ENCODE measurements around the gene BPGM. TPM values are rescaled to one million over a fixed set of nuclear protein-coding genes. Genes with fewer than 3 reads are reported as not detected.

The BPGM gene
- total and polyA plus RNA-seq, 2 donors (not counting 1 experiment from before 2014, with no cell fraction given), result 7.0 to 9.7 TPM

DNA sequence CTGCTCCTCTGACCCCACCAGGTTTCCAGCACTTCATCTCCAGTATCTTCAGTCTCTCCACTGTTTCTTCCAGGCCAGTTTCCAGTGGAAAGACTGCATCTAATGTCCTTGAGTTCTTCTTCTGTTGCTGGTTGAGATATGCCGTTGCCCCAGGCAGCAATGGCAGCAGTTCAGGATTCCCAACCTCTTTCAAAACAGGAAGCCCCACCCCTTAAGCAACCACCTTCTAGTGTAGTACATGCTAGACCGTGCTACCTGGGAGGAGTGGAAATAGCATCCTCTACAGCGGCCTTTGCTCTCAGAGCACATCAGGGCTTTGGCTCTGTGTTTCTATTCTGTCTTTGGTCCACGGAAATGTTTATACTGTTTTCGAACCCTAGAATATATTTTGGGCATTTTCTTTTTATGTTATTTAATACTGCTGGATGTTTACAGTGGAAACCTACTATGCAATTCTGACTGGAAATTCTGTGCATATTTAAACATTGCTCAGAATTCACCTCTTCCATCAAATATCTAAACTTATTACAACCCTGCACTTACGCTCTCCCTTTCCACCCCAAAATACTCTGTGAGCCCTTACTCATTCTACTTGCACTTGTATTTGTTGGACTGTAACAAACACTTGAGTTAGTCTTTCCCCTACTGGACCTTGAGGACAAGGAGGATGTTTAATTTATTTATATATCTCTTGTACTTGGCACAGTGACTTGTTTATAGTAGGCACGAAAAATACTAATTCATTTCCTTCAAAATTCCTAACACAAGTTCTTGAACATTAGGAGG, 8.5 kb upstream of the BPGM start:
- CTCF ChIA-PET, result interaction anchor here (1.1 to 1.6 kb wide), 2 partner anchors 63 to 65 kb away, joined by 4 to 5 read pairs; no protein-coding TSS in a partner anchor
- H3K27ac Mint-ChIP-seq, result no peak overlapping the region

DNA sequence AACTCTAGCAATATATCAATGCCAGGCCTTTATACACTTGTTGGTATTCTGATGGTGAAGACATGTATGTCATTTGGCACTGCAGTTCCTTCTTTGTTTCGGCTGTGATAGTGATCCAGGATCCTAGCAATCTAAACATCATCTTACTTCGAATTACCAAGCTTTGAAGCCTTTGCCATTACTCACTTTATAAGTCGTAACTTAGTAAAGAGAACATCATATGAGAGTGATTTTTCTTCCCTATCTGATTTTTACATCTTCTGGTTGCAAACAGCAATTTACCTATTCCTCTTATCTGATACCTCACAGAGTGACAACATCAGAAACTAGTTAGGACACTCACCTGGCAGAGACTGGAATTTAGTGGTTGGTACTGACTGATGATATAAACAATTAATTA, 7.6 kb upstream of the BPGM start:
- ChIA-PET CTCF (interaction anchor here (0.8 kb wide), 1 partner anchor 549 kb away, joined by 3 read pairs; no protein-coding TSS in a partner anchor), POLR2A (no interaction called here)
- Histone ChIP-seq H3K36me3 (replicated peaks in 1 of 2; ENCODE audit: control extremely low read depth in 1 of 2, control insufficient read depth in 1 of 2, extremely low read depth in 1 of 2, insufficient read depth in 2 of 2, low read length in 1 of 2) (no peaks in the 10 kb centered on the region), H3K4me3 (ENCODE audit: control extremely low read depth in 1 of 5, extremely low read depth in 1 of 5, insufficient read depth in 1 of 5, low read depth in 2 of 5, low read length in 4 of 5) (no peak overlapping the region), H3K9ac (ENCODE audit: low read length) (no peak overlapping the region), H3K4me2 (replicated peaks; ENCODE audit: low read depth, low read length, poor library complexity, severe bottlenecking) (no peak overlapping the region), H3K79me2 (ENCODE audit: control insufficient read depth, insufficient read depth, low read length) (no peaks in the 10 kb centered on the region), H4K20me1 (ENCODE audit: control insufficient read depth, insufficient read depth, low read length, poor library complexity, severe bottlenecking) (no peaks in the 10 kb centered on the region), H3K27me3 (replicated peaks in 1 of 4; ENCODE audit: control extremely low read depth in 1 of 4, control insufficient read depth in 3 of 4, insufficient read depth in 4 of 4, low read length in 3 of 4) (peaks cover 0 to 3% (median 0%) of the 10 kb centered on the region in 4 experiments), H2AFZ (ENCODE audit: insufficient read depth, low read depth, low read length, poor library complexity, severe bottlenecking) (no peak overlapping the region), H3K4me1 (ENCODE audit: control insufficient read depth in 2 of 2, insufficient read depth in 2 of 2, low read length in 2 of 2) (peaks cover 0 to 3% of the 10 kb centered on the region in 2 donors), H3K27ac (ENCODE audit: low read length in 2 of 2) (no peak overlapping the region), H3K9me3 (ENCODE audit: control extremely low read depth in 1 of 3, control insufficient read depth in 2 of 3, insufficient read depth in 1 of 3, low read length in 2 of 3) (no peaks in the 10 kb centered on the region)
- ATAC-seq (ENCODE audit: low read depth) (no peak), DNase-seq (no peak)
- WGBS (ENCODE audit: insufficient coverage), result no CpG with 5 or more reads among the region's 3 CpGs
- no peak for TF ChIP-seq EZH2 (IDR thresholded peaks at IDR 0.05; ENCODE audit: borderline replicate concordance, insufficient read depth, low read depth, low read length, poor library complexity, severe bottlenecking)
- TF ChIP-seq, protein P1, sequence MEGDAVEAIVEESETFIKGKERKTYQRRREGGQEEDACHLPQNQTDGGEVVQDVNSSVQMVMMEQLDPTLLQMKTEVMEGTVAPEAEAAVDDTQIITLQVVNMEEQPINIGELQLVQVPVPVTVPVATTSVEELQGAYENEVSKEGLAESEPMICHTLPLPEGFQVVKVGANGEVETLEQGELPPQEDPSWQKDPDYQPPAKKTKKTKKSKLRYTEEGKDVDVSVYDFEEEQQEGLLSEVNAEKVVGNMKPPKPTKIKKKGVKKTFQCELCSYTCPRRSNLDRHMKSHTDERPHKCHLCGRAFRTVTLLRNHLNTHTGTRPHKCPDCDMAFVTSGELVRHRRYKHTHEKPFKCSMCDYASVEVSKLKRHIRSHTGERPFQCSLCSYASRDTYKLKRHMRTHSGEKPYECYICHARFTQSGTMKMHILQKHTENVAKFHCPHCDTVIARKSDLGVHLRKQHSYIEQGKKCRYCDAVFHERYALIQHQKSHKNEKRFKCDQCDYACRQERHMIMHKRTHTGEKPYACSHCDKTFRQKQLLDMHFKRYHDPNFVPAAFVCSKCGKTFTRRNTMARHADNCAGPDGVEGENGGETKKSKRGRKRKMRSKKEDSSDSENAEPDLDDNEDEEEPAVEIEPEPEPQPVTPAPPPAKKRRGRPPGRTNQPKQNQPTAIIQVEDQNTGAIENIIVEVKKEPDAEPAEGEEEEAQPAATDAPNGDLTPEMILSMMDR (IDR thresholded peaks at IDR 0.05), result no peak
- peaks cover 10% of the 10 kb centered on the region for H3K4me1 Mint-ChIP-seq
- H3K27me3 Mint-ChIP-seq, result no peaks in the 10 kb centered on the region
- no peak overlapping the region for H3K4me3 Mint-ChIP-seq
- intact Hi-C loops (cut with micrococcal nuclease), result no loop called here
- H3K27ac Mint-ChIP-seq, result no peak overlapping the region
- no peaks in the 10 kb centered on the region for H3K9me3 Mint-ChIP-seq (ENCODE audit: insufficient read depth)

More for the DNA sequence above, 8.5 kb upstream of the BPGM start:
- POLR2A ChIA-PET, result no interaction called here
- Histone ChIP-seq H3K4me1 (ENCODE audit: control insufficient read depth in 2 of 2, insufficient read depth in 2 of 2, low read length in 2 of 2) (peaks cover 0 to 3% of the 10 kb centered on the region in 2 donors), H3K36me3 (replicated peaks in 1 of 2; ENCODE audit: control extremely low read depth in 1 of 2, control insufficient read depth in 1 of 2, extremely low read depth in 1 of 2, insufficient read depth in 2 of 2, low read length in 1 of 2) (no peaks in the 10 kb centered on the region), H3K27me3 (replicated peaks in 1 of 4; ENCODE audit: control extremely low read depth in 1 of 4, control insufficient read depth in 3 of 4, insufficient read depth in 4 of 4, low read length in 3 of 4) (peaks cover 0 to 3% (median 0%) of the 10 kb centered on the region in 4 experiments), H2AFZ (ENCODE audit: insufficient read depth, low read depth, low read length, poor library complexity, severe bottlenecking) (no peak overlapping the region), H3K9me3 (ENCODE audit: control extremely low read depth in 1 of 3, control insufficient read depth in 2 of 3, insufficient read depth in 1 of 3, low read length in 2 of 3) (no peaks in the 10 kb centered on the region), H3K27ac (ENCODE audit: low read length in 2 of 2) (no peak overlapping the region), H3K4me2 (replicated peaks; ENCODE audit: low read depth, low read length, poor library complexity, severe bottlenecking) (no peak overlapping the region), H4K20me1 (ENCODE audit: control insufficient read depth, insufficient read depth, low read length, poor library complexity, severe bottlenecking) (no peaks in the 10 kb centered on the region), H3K9ac (ENCODE audit: low read length) (no peak overlapping the region), H3K4me3 (ENCODE audit: control extremely low read depth in 1 of 5, extremely low read depth in 1 of 5, insufficient read depth in 1 of 5, low read depth in 2 of 5, low read length in 4 of 5) (no peak overlapping the region), H3K79me2 (ENCODE audit: control insufficient read depth, insufficient read depth, low read length) (no peaks in the 10 kb centered on the region)
- Mint-ChIP-seq H3K4me3 (no peak overlapping the region), H3K4me1 (peaks cover 10% of the 10 kb centered on the region), H3K27me3 (no peaks in the 10 kb centered on the region), H3K9me3 (ENCODE audit: insufficient read depth) (no peaks in the 10 kb centered on the region)
- no peak for DNase-seq
- ATAC-seq (ENCODE audit: low read depth), result no peak
- WGBS (ENCODE audit: insufficient coverage), result 0% methylated on average over 1 of the region's 7 CpGs
- intact Hi-C loops (cut with micrococcal nuclease), result no loop called here
- no peak for TF ChIP-seq EZH2 (IDR thresholded peaks at IDR 0.05; ENCODE audit: borderline replicate concordance, insufficient read depth, low read depth, low read length, poor library complexity, severe bottlenecking)
- TF ChIP-seq, protein P1 (IDR thresholded peaks at IDR 0.05), result no peak
